GM12878 (cell line): ENCODE measurements around the gene HYAL1. TPM values are rescaled to one million over a fixed set of nuclear protein-coding genes. Genes with fewer than 3 reads are reported as not detected.

Experiments used
- ATAC-seq: fragments of 200-7000 bp; cut with Tn5 transposase; 3 replicates; pipeline ENCODE4 v1.9.1; 2020; ENCODE audit warnings: mild to moderate bottlenecking, moderate library complexity
- BruUV-seq: library from RNA; stranded (reverse); fragments of 400-500 nt; replicated peaks from 2 replicates; lab custom pipeline; 2021; lab: Mats Ljungman, UMichigan
- CTCF ChIA-PET: fragments of 300-600 bp; sonication (Branson Sonifier 250); formaldehyde crosslinking; extraction: SDS; loops from one replicate; lab custom pipeline; 2021; ENCODE audit warnings: inconsistent platforms; lab: Yijun Ruan, JAX
- POLR2A ChIA-PET: fragments of 350-600 bp; formaldehyde crosslinking; extraction: SDS; loops from one replicate; lab custom pipeline; 2021; ENCODE audit warnings: inconsistent platforms; lab: Charles Lee
- RAD21 ChIA-PET: fragments of 300-600 bp; sonication (Branson Sonifier 250); formaldehyde crosslinking; loops from one replicate; lab custom pipeline; 2023; ENCODE audit warnings: antibody characterized with exemption; ENCODE audit not compliant: unreplicated experiment; lab: Charles Lee
- SMC1A ChIA-PET: fragments of 300-600 bp; sonication (Branson Sonifier 250); formaldehyde crosslinking; loops from one replicate; lab custom pipeline; 2023; ENCODE audit not compliant: unreplicated experiment, uncharacterized antibody; lab: Charles Lee
- DNase-seq: peaks from one replicate; pipeline ENCODE4 v3.0.0-alpha.2; 2011; ENCODE audit warnings: low read depth, low spot score
- FAIRE-seq: peaks from 3 replicates; lab custom pipeline; 2011; peaks lifted over from hg19 to GRCh38; lab: Jason Lieb, UNC
- H2AFZ ChIP-seq: 2 replicates; pipeline ENCODE4 v1.6.0; 2011; ENCODE audit warnings: low read depth, low read length, control low read depth; ENCODE audit not compliant: control insufficient read depth
- H3K27ac ChIP-seq: 2 replicates; pipeline ENCODE4 v1.5.1; 2011; ENCODE audit warnings: control low read depth; ENCODE audit not compliant: control insufficient read depth, insufficient read depth
- H3K27me3 ChIP-seq, 2 experiments: replicated peaks in 1 of 2; 2 replicates each; pipeline versions ENCODE4 v1.6.0 to v1.6.1; 2011; ENCODE audit warnings: low read length in 1 of 2; ENCODE audit not compliant: control insufficient read depth in 2 of 2, insufficient read depth in 2 of 2
- H3K36me3 ChIP-seq, 2 experiments: 2 replicates each; pipeline ENCODE4 v1.5.1; 2011; ENCODE audit warnings: low read length in 1 of 2; ENCODE audit not compliant: control insufficient read depth in 2 of 2, insufficient read depth in 2 of 2
- H3K4me1 ChIP-seq: 2 replicates; pipeline ENCODE4 v1.6.1; 2011; ENCODE audit warnings: mild to moderate bottlenecking, low read length, moderate library complexity, mixed read lengths; ENCODE audit not compliant: control insufficient read depth, insufficient read depth
- H3K4me2 ChIP-seq: 2 replicates; pipeline ENCODE4 v1.6.0; 2011; ENCODE audit warnings: control low read depth; ENCODE audit not compliant: control insufficient read depth, insufficient read depth
- H3K4me3 ChIP-seq: fragments of 200-600 bp; sonication (generic); 2 replicates; pipeline ENCODE4 v1.5.1; 2016
- H3K79me2 ChIP-seq: 2 replicates; pipeline ENCODE4 v1.6.0; 2011; ENCODE audit warnings: low read length; ENCODE audit not compliant: control insufficient read depth, insufficient read depth
- H3K9ac ChIP-seq: 2 replicates; pipeline ENCODE4 v1.8.0; 2011; ENCODE audit warnings: low read length, control low read depth, mixed read lengths; ENCODE audit not compliant: control insufficient read depth, insufficient read depth
- H3K9me3 ChIP-seq: replicated peaks from 3 replicates; pipeline ENCODE4 v1.5.1; 2011; ENCODE audit warnings: mild to moderate bottlenecking, low read length; ENCODE audit not compliant: control insufficient read depth, insufficient read depth
- H4K20me1 ChIP-seq: 2 replicates; pipeline ENCODE4 v1.6.0; 2011; ENCODE audit not compliant: control insufficient read depth, insufficient read depth
- ATF7 ChIP-seq: fragments of 450-650 bp; IDR thresholded peaks from 2 replicates; pipeline ENCODE4 v1.6.1; 2016; ENCODE audit warnings: low read depth, mild to moderate bottlenecking
- CBX3 ChIP-seq: fragments of 200-600 bp; sonication (generic); IDR thresholded peaks from 2 replicates; pipeline ENCODE4 v1.6.1; 2016; ENCODE audit warnings: low read depth, borderline replicate concordance
- EP300 ChIP-seq, 2 experiments: fragments of 150-350 bp in 1 of 2; IDR thresholded peaks; 2 replicates each; pipeline ENCODE4 v1.6.1; 2011 to 2012; ENCODE audit warnings: low read depth in 2 of 2, low read length in 2 of 2, borderline replicate concordance in 1 of 2, improper control_type of control experiment in 1 of 2, inconsistent platforms in 1 of 2; ENCODE audit not compliant: control insufficient read depth in 1 of 2
- GATAD2B ChIP-seq: fragments of 450-650 bp; conservative IDR thresholded peaks from 2 replicates; pipeline ENCODE4 v1.6.1; 2017; ENCODE audit warnings: low read depth, mild to moderate bottlenecking, moderate library complexity
- IRF4 ChIP-seq: IDR thresholded peaks from 2 replicates; pipeline ENCODE4 v1.6.1; 2011; ENCODE audit warnings: low read depth, low read length
- MTA2 ChIP-seq: fragments of 450-650 bp; IDR thresholded peaks from 2 replicates; pipeline ENCODE4 v1.6.1; 2016; ENCODE audit warnings: low read depth, mild to moderate bottlenecking, moderate library complexity
- PAX5 ChIP-seq: IDR thresholded peaks from 2 replicates; pipeline ENCODE4 v1.6.1; 2011; ENCODE audit warnings: low read depth, low read length, borderline replicate concordance
- SMC3 ChIP-seq: IDR thresholded peaks from 2 replicates; pipeline ENCODE4 v1.6.1; 2011; ENCODE audit warnings: low read length, improper control_type of control experiment, borderline replicate concordance
- TBL1XR1 ChIP-seq: IDR thresholded peaks from 2 replicates; pipeline ENCODE4 v1.6.1; 2012; ENCODE audit warnings: low read depth, low read length, improper control_type of control experiment
- WGBS: methylation state at CpG from one replicate; pipeline ENCODE4 v1.1.6; 2016; ENCODE audit warnings: low lambda C conversion rate; ENCODE audit not compliant: insufficient replicate concordance, insufficient coverage; ENCODE audit errors: missing lambda C conversion rate; 5-methylcytosine and 5-hydroxymethylcytosine counted together
- in situ Hi-C: fragments of 300-500 bp; cut with MboI; formaldehyde crosslinking; loops from 9 replicates; pipeline ENCODE4 v1.14.3; 2018; ENCODE audit warnings: mixed read lengths
- intact Hi-C: fragments of 100-400 bp; cut with micrococcal nuclease; formaldehyde crosslinking; loops from one replicate; pipeline ENCODE4 v1.14.2; 2022; ENCODE audit not compliant: unreplicated experiment
- polyA plus RNA-seq, 11 experiments: library from polyadenylated mRNA; depleted of rRNA in 4 of 11; unstranded in 6 of 11; stranded (reverse) in 5 of 11; fragments of >200 nt; fragmentation: Nextera tagmentation in 4 of 11; fragmentation: Illumina TruSeq in 1 of 11; extraction: Ambion mirVana in 4 of 11; extraction: Trizol in 1 of 11; gene quantifications; 1 replicate in 1 of 11; 2 replicates in 10 of 11; pipeline versions ENCODE4 v1.2.1 to v1.2.3, GENCODE V29; 2011 to 2016; ENCODE audit warnings: inconsistent platforms in 2 of 11, missing spikeins in 2 of 11, low read depth in 1 of 11
- total RNA-seq, 4 experiments: library from RNA; depleted of rRNA in 3 of 4; stranded (reverse); fragments of >200 nt in 3 of 4; fragmentation: Illumina TruSeq in 1 of 4; extraction: Trizol in 1 of 4; gene quantifications; 2 replicates each; pipeline versions ENCODE4 v1.2.1 to v1.2.3, GENCODE V29; 2013 to 2021
- TF ChIP-seq, protein P1 (sequence below): IDR thresholded peaks from 2 replicates; pipeline ENCODE4 v1.6.1; 2012; ENCODE audit warnings: low read length, inconsistent platforms
- TF ChIP-seq, protein P2 (sequence below), 3 experiments: IDR thresholded peaks in 2 of 3; conservative IDR thresholded peaks in 1 of 3; 2 replicates each; pipeline ENCODE4 v1.5.1; 2011; ENCODE audit warnings: low read depth in 3 of 3, low read length in 3 of 3, mild to moderate bottlenecking in 3 of 3, control low read depth in 2 of 3, moderate library complexity in 2 of 3, inconsistent platforms in 1 of 3, mixed read lengths in 1 of 3; ENCODE audit not compliant: control insufficient read depth in 2 of 3, insufficient read depth in 1 of 3; ENCODE audit errors: extremely low read depth in 1 of 3
- TF ChIP-seq, protein P3 (sequence below): fragments of 450-650 bp; IDR thresholded peaks from 2 replicates; pipeline ENCODE4 v1.6.1; 2016; ENCODE audit warnings: mild to moderate bottlenecking
- TF ChIP-seq, protein P4 (sequence below): fragments of 450-650 bp; IDR thresholded peaks from 2 replicates; pipeline ENCODE4 v1.6.1; 2018; ENCODE audit warnings: borderline replicate concordance, mild to moderate bottlenecking; ENCODE audit not compliant: partially characterized antibody

Gene HYAL1
- total and polyA plus RNA-seq, 10 of the 15 experiments (the other 5 are each of a cell fraction or from before 2014, with no cell fraction given): 0.04 to 0.55 (median 0.18) TPM; not detected in 2

DNA sequence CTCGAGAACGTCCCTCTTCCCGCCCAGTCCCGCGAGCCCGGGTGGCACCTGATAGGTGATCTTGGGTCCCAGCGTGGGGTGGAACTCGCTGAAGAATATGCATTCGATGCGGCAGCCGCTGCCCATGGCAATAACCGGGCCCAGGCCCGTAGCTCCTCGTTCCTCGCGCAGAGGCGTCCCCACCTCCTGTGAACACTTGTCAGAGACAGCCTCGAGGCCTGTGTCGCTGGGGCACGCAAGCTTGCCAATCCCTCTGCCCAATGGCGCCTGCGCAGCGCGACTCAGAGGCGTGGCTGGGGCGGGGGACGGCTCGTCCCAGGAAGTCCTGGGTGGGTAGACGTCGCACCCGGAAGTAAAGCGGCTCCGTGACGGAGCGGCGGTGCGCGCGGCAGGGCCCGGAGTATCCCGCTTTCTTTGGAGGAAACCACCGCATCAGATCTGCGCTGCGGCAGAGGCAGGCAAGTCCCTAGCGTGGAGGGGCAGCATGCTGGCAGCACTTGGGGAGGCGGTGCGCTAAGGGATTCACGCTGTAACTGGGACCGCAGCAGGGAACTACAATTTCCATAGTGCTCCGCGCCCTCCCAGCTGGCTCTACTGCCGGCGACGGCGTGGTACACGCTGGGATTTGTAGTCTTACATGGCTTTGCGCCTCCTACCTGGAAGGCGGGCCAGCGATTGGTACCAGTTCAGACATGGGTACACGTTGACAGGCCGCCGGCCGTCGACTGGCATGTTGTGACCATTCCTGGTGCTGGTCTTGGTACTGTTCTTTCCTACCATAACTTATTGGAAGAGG lies 47.4 kb upstream of the HYAL1 start, which contains the start of the genes CYB561D2 and NPRL2 (continued):
- TF ChIP-seq, protein P1, sequence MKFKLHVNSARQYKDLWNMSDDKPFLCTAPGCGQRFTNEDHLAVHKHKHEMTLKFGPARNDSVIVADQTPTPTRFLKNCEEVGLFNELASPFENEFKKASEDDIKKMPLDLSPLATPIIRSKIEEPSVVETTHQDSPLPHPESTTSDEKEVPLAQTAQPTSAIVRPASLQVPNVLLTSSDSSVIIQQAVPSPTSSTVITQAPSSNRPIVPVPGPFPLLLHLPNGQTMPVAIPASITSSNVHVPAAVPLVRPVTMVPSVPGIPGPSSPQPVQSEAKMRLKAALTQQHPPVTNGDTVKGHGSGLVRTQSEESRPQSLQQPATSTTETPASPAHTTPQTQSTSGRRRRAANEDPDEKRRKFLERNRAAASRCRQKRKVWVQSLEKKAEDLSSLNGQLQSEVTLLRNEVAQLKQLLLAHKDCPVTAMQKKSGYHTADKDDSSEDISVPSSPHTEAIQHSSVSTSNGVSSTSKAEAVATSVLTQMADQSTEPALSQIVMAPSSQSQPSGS: no peak
- TF ChIP-seq IRF4: no peak
- peak; percentile 95 for TF ChIP-seq GATAD2B

DNA sequence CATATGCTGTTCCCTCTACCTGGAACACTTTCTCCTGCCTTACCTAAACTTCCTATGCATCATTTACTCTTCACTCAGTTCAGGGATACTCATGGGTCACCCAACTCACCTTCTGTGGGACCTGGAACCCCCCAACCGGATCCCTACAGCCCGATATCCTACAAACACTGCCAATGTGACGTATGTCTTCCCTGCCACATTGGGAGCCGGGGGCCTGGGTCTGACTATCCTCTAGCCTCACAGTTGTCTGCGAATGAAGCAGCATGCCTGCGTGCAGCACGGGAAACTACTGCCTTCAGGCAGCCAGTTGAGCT lies 46.8 kb upstream of the HYAL1 start:
- H2AFZ ChIP-seq: peak overlapping the region; percentile 99
- POLR2A ChIA-PET: interaction anchor here (0.7 to 4.3 kb wide), 11 partner anchors 10 to 219 kb away, joined by 3 to 84 read pairs (median 5); partner anchors contain the start of genes C3orf18, HEMK1, HYAL3 and IFRD2
- no peaks in the 10 kb centered on the region for H3K27me3 ChIP-seq
- peak overlapping the region; percentile 73 for H3K9ac ChIP-seq
- DNase-seq: no peak
- BruUV-seq: TSS peak; percentile 79
- intact Hi-C loops (no loop called here), in situ Hi-C loops (loop anchor here (10.0 kb wide), 1 partner anchor 1035 kb away; the partner anchor contains the start of gene MANF)
- H3K27ac ChIP-seq: peak overlapping the region; percentile 86
- H3K4me2 ChIP-seq: peak overlapping the region; percentile 99
- H4K20me1 ChIP-seq: no peaks in the 10 kb centered on the region
- H3K79me2 ChIP-seq: peaks cover 20% of the 10 kb centered on the region
- H3K36me3 ChIP-seq: peaks cover 8 to 13% of the 10 kb centered on the region in 2 experiments; a peak in 2 of 4 replicates
- peaks cover 26% of the 10 kb centered on the region for H3K4me1 ChIP-seq
- no peak for FAIRE-seq
- CTCF ChIA-PET: interaction anchor here (0.8 to 5.4 kb wide), 9 partner anchors 12 to 1039 kb away, joined by 3 to 65 read pairs (median 3); partner anchors contain the start of genes CISH and RASSF1
- H3K4me3 ChIP-seq: peak overlapping the region; percentile 83
- WGBS: 1% methylated on average over 7 of the region's 7 CpGs
- no peaks in the 10 kb centered on the region for H3K9me3 ChIP-seq
- ATAC-seq: no peak
- RAD21 ChIA-PET: interaction anchor here (0.8 to 2.8 kb wide), 7 partner anchors 9 to 266 kb away, joined by 3 to 16 read pairs (median 5); partner anchors contain the start of genes CISH, HYAL3, MAPKAPK3 and NAA80
- SMC1A ChIA-PET: interaction anchor here (0.8 to 1.8 kb wide), 3 partner anchors 9 to 52 kb away, joined by 3 to 8 read pairs (median 4); partner anchors contain the start of gene TMEM115
- TF ChIP-seq PAX5 (no peak), MTA2 (no peak), CBX3 (no peak), IRF4 (no peak), SMC3 (no peak), TBL1XR1 (no peak), EP300 (IDR thresholded peaks at IDR 0.05; ENCODE audit: borderline replicate concordance in 1 of 2, control insufficient read depth in 1 of 2, low read depth in 2 of 2, low read length in 2 of 2) (no peak), ATF7 (no peak)
- TF ChIP-seq, protein P2, sequence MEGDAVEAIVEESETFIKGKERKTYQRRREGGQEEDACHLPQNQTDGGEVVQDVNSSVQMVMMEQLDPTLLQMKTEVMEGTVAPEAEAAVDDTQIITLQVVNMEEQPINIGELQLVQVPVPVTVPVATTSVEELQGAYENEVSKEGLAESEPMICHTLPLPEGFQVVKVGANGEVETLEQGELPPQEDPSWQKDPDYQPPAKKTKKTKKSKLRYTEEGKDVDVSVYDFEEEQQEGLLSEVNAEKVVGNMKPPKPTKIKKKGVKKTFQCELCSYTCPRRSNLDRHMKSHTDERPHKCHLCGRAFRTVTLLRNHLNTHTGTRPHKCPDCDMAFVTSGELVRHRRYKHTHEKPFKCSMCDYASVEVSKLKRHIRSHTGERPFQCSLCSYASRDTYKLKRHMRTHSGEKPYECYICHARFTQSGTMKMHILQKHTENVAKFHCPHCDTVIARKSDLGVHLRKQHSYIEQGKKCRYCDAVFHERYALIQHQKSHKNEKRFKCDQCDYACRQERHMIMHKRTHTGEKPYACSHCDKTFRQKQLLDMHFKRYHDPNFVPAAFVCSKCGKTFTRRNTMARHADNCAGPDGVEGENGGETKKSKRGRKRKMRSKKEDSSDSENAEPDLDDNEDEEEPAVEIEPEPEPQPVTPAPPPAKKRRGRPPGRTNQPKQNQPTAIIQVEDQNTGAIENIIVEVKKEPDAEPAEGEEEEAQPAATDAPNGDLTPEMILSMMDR (IDR thresholded peaks at IDR 0.05 in 2 of 3, conservative IDR thresholded peaks at IDR 0.05 in 1 of 3; ENCODE audit: control insufficient read depth in 2 of 3, extremely low read depth in 1 of 3, insufficient read depth in 1 of 3, low read depth in 3 of 3, low read length in 3 of 3): no peak
- TF ChIP-seq, protein P3, sequence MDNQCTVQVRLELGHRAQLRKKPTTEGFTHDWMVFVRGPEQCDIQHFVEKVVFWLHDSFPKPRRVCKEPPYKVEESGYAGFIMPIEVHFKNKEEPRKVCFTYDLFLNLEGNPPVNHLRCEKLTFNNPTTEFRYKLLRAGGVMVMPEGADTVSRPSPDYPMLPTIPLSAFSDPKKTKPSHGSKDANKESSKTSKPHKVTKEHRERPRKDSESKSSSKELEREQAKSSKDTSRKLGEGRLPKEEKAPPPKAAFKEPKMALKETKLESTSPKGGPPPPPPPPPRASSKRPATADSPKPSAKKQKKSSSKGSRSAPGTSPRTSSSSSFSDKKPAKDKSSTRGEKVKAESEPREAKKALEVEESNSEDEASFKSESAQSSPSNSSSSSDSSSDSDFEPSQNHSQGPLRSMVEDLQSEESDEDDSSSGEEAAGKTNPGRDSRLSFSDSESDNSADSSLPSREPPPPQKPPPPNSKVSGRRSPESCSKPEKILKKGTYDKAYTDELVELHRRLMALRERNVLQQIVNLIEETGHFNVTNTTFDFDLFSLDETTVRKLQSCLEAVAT: no peak
- TF ChIP-seq, protein P4, sequence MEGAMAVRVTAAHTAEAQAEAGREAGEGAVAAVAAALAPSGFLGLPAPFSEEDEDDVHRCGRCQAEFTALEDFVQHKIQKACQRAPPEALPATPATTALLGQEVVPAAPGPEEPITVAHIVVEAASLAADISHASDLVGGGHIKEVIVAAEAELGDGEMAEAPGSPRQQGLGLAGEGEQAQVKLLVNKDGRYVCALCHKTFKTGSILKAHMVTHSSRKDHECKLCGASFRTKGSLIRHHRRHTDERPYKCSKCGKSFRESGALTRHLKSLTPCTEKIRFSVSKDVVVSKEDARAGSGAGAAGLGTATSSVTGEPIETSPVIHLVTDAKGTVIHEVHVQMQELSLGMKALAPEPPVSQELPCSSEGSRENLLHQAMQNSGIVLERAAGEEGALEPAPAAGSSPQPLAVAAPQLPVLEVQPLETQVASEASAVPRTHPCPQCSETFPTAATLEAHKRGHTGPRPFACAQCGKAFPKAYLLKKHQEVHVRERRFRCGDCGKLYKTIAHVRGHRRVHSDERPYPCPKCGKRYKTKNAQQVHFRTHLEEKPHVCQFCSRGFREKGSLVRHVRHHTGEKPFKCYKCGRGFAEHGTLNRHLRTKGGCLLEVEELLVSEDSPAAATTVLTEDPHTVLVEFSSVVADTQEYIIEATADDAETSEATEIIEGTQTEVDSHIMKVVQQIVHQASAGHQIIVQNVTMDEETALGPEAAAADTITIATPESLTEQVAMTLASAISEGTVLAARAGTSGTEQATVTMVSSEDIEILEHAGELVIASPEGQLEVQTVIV: no peak
